Middle frontal gyrus (tissue), 1 donor: Measurements from ENCODE around the gene PCDHB1.

Source experiments
- DNase-seq: peaks from one replicate; pipeline ENCODE4 v3.0.0-alpha.2; 2015; ENCODE audit warnings: low spot score; ENCODE audit errors: extremely low spot score

PCDHB1 gene, protein sequence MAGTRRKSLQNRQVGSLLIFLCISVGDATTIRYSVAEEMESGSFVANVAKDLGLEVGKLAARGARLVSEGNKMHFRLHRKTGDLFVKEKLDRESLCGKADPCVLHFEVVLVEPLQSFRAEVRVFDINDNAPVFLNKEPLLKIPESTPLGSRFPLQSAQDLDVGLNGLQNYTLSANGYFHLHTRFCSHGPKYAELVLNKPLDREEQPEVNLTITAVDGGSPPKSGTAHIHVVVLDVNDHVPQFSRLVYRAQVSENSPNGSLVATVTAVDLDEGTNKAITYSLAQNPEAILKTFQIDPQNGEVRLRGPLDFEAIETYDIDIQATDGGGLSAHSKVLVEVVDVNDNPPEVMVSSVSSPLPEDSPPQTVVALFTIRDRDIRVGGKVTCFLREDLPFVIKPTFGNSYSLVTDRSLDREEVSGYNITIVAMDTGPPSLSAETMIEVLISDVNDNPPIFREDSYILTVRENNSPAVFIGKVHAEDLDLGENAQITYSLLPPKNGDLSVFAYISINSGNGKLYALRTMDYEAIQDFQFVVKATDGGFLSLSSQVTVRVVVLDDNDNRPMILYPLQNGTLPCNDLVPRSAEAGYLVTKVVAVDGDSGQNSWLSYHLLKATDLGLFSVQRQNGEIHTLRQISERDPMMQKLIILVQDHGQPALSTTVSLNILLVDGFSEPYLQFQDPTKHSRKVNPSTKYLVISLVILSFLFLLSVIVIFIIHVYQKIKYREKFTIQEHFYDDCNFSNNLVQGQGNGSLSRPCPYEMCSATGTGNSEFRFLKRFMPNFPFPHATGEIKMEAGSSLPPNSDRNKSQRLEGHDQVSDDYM

DNA sequence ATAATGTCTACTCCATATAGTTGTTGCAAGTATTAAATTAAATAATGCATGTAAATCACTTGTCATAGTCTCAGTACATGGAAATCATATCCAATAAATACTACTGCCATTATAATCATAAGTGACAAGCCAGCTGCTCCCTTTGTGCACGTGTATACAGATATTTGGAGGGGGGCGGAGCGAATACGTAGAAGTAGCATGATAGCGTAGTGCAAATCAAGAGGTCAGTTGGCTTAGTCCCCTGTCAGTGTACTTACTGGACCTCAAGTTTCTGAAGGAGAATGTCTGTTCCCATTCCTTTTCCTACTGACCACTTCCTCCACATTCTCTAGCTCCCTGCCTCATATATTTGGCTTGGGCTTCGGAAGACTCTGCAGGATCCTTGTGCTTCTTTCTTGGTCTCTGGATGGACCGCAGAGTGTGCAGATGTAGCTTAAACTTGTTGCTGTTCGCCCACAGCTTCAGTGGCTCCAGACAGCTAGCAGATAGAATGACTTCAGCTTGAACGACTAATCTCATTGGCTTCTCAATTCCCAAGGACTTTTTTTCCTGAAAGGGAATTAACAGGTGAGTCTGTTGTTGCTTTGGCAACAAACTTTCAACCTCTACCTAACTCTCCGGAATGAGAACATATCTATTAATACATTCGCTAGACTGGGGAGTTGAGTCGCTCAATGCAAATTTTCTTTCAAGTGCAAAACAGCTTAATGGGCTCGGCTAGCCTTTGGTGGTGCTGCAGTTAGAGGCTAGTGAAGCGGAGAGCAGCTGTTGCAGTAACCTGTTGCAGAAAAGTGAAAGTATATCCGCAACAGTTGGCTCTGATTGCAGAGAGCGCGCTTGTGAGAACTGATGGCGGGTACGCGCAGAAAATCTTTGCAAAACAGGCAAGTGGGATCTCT lies at the start of gene PCDHB1:
Gene PCDHB1 (plus strand): TSS at position 753 of the 899 bp plus-strand sequence. CDS start 97 bp downstream, at position 850.
- no peak for DNase-seq

DNA sequence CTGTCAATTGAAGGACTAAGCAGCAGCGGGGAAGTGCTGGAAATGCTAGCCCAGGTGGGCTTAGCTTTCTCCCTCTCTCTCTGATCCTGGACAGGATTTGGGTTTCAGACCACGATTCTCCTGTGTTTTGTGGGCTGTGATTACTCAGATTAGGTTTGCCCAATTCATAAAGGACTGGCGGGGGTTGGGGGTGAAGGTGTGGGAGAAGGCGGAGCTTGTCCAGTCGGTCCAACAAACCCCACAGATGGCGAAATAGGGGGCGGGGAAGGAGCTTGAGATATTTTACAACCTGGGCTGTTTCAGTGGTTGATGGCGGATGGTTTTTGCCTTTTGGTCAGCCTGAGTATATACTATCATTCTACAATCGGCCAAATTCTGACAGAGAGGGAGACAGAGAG lies 49.7 kb upstream of the PCDHB1 start:
- DNase-seq: no peak

DNA sequence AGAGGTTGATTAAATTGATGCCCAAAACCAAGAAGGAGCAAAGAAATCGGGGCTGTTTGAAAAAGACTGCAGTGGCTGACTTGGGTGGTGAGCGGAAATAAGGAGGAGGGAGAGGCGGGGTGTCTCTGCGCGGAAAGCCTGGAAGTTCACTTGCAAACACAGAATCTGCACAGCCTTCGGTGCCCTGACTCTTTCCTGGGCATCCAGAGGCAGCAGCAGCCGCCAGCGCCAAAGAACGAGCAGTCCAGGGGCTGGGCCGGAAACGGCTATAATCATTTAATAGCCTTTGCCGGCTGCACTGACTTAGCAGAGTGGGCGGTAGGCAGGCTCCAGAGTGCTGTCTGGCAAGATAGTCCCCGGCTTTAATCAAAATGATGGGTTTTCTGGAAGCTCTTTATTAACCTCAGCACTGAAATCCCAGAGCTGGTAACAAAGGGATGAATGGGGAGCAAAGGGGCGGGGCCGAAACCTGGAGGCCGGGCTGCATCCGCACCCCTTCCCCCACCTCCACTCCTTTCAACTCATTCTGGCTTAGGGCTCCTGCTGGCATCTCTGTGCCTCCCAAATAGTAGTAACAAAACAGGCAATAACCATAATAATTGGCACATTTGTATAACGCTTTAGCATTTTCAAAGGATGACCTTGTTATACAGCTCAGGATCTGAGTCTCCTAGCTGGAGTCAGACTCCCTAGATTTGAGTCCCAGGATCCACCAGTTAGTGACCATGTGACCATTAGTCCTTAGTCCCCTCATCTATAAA lies 49.1 kb upstream of the PCDHB1 start:
- DNase-seq: no peak

GRCh38 chr5:141002605-141002965 lies 48.6 kb upstream of the PCDHB1 start:
- no peak for DNase-seq

GRCh38 chr5:141003031-141003430 lies 48.1 kb upstream of the PCDHB1 start:
- DNase-seq: no peak

DNA sequence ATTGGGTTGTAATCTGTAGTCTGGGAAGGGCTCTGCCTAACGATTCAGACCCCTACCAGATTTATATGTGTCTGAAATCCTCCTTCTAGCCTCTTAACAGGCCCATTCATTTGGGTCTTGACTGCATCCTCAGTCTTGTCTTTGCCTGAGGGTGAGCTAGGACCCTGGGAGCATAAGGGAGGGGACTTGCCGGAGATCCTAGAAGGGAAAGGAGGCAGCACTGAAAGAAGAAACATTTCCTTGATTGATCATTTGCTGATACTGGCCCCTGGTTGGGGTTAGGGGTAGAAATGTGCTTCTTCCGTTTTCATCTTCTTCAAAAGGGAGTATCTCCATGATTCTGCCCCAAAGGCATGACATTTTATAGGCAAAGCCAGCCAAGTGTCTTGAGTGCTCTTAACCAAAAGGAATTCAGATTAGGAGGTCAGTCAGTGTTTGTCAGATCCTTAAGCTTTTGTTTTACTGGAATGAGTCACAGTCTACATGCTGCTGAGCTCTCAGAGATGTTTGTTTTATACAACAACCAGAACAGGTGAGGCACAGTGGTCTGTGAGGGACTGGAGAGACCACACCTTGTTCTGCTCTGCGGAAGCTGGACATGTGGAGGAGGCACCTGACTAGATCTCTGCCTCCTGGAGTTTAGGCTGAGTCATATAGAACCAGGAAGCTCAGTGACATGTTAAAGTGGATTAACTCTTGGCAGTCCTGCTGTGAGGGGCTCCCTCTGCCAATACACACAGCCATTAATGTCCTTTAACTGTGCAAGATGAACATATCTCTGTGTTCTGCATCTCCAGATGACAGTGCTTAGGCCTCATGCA lies 47.2 kb upstream of the PCDHB1 start:
- no peak for DNase-seq

DNA sequence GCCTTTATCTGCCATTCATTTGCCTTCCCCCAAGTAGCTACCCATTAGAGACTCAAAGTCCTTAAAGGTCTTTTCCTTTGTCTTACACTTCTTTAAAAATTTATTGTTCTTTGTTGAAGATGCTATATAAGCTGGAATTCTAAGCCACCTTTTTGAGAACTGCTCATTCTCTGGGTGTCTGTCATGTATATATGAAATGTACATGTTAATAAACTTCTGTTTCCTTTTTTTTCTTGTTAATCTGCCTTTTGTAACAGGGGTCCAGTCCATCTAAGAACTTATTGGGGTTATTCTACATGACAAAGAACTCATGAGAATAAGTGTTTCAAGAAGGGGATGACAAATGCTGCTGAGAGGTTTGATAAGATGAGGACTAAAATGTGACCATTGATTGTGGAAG lies 43.4 kb upstream of the PCDHB1 start:
- no peak for DNase-seq

GRCh38 chr5:141010047-141010793 lies 41.0 kb upstream of the PCDHB1 start:
- no peak for DNase-seq

DNA sequence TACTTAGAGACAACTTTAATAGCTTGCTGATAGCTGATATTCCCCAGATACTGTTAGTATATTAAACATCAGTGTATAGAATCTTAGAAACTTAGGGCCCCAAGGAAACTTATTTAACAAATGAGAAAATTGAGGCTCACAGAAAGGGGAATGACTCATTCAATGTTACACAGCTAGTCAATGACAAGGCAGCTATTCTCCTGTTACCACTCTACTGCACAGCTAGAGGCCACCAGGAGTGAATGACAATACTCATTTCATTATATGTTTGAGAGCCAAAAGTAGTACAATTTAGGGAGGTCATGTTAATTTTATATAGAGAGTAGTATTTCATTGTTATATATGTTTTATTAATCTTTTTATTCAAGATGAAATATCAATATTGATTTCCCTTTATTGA lies 33.2 kb upstream of the PCDHB1 start:
- DNase-seq: no peak

GRCh38 chr5:141022384-141022783 lies 28.8 kb upstream of the PCDHB1 start:
- no peak for DNase-seq

DNA sequence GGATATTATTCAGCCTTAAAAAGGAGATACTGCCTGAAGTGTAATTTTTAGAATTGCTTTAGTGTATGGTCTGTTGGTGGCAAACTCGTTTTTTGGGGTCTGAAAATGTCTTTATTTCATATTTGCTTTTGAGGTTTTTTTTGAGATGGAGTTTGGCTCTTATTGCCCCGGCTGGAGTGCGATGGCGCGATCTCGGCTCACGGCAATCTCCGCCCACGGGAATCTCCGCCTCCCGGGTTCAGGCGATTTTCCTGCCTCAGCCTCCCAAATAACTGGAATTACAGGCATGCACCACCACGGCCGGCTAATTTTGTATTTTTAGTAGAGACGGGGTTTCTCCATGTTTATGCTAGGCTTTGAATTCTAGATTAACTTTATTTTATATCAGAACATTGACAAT lies 20.2 kb upstream of the PCDHB1 start:
- DNase-seq: no peak

GRCh38 chr5:141032626-141033025 lies 18.5 kb upstream of the PCDHB1 start:
- no peak for DNase-seq

GRCh38 chr5:141039061-141039460 lies 12.1 kb upstream of the PCDHB1 start:
- DNase-seq: no peak

DNA sequence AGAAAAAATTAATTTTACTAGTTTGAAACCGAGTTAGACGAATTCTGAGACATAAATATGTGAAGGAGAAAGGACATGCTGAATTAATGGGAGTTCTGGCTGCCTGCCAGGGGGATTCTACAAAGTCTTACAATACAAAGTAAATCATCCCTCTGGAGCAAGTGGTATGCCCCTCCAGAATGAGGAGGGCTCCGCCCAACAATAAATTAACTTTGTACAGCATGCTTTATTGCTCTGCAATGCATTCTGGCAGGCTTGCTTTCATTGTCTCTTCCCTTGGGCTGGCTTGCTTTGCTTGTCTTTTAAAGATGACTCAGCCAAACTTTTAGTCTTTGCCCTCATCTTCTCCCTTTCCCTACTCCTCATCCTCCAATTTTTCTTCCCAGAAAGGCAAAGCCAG lies 11.7 kb upstream of the PCDHB1 start:
- DNase-seq: no peak

GRCh38 chr5:141040093-141040770 lies 10.9 kb upstream of the PCDHB1 start:
- DNase-seq: peak; percentile 65

DNA sequence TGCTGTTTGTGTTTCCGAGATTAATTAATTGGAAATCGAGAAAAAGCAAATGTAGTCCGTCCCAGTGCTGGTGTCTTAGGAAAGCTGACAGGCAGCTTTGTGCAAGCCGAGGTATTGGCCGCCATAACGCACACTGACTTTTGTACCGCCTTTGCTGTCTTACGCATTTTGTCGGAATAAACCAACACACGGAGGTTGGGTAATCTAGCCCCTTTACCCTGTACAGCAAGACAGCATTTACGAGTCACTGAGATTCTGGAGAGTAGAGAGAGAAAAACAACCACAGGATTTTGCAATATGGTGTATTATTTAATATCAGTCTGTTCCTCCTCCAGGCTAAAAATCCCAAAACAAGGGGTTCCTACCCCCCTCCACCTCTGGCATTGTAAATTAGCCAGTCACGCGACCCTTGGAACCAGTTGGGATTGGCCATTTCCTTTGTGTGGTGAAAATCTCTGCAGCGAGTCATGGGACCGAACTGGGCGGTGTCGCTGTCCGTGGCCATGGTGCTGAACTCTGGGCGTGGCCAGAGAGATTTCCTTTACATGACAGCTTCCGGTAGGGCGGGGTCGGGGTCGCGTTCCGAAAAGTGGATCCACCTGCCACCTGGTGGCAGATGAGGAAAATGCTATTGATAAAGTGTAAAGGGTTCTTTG lies 10.3 kb upstream of the PCDHB1 start:
- DNase-seq: peak; percentile 93

DNA sequence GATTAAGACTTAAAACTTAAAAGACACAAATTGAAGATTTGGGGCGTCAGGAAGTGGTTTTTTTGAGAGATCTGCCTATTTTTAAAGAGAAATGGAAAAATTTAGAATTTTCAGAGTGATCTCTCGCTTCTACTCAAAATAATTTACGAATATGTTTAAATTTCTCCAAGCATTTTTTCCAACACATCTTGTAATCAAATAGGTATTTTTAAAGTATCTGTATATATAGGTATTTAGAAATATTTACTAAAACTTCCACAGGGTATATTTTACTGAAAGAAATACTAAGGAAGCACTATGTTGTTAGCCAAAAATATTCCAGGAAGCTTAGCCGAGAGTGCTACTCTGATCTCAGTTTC lies 9.8 kb upstream of the PCDHB1 start:
- DNase-seq: no peak

DNA sequence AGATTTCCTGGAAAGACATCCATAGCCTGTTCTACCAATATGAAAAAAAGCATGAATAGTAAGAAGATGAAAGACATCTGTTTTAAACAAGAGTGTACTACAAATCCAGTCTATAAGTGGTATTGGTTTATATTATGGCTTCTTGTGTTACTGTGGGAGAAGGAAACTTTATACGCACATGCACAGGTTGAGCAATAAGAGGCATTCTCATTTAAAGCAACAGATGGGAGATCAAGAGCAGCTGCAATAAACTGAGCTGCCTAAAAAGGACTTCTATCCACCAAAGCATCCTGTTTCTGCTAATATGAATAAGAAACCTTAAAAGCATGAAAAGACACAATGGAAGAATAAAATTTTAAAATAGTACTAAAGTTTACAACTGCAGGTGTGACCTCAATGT lies 8.6 kb upstream of the PCDHB1 start:
- DNase-seq: no peak
